NT2/D1 (cell line): ENCODE results near the gene TNNC2.

Source experiments
- SUZ12 ChIP-seq: IDR thresholded peaks from 2 replicates; pipeline ENCODE4 v1.6.1; 2011; ENCODE audit not compliant: insufficient read length, insufficient read depth; ENCODE audit errors: extremely low read depth
- YY1 ChIP-seq: IDR thresholded peaks from 2 replicates; pipeline ENCODE4 v1.6.1; 2011; ENCODE audit not compliant: insufficient read length, insufficient read depth
- ZNF274 ChIP-seq: IDR thresholded peaks from 2 replicates; pipeline ENCODE4 v1.6.1; 2011; ENCODE audit warnings: mild to moderate bottlenecking, low read depth, low read length

DNA sequence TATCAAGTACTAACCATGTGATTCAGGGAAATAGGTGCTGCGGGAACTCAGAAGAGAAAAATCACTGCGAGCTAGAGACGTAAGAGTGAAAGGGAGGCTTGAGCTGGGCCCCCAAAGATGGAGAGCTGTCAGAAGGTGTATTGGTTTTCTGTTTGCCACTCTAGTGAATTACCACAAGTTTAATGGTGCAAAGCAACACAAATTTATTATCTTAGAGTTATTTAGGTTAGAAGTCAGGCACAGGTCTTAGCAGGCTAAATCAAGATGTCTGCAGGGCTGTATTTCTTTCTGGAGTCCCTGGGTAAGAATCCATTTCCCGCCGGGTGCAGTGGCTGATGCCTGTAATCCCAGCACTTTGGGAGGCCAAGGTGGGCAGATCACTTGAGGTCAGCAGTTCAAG, 32.8 kb upstream of the TNNC2 start:
- TF ChIP-seq SUZ12 (no peak), YY1 (no peak), ZNF274 (no peak)
